Kidney (tissue), 14 donors: ENCODE data around the gene CTTNBP2NL. TPM values are rescaled to one million over a fixed set of nuclear protein-coding genes. Genes with fewer than 3 reads are reported as not detected.

Experiments
- DNase-seq, 5 donors: peaks; one replicate each; pipeline ENCODE4 v3.0.0-alpha.2; 2013 to 2020
- FAIRE-seq: peaks from 2 replicates; lab custom pipeline; 2012; peaks lifted over from hg19 to GRCh38; lab: Jason Lieb, UNC
- H3K27ac ChIP-seq, 2 donors: one replicate each; pipeline ENCODE4 v1.7.0; 2013; ENCODE audit warnings: low read depth in 2 of 2, low read length in 2 of 2, inconsistent platforms in 1 of 2
- H3K27me3 ChIP-seq: one replicate; pipeline ENCODE4 v1.7.1; 2013; ENCODE audit warnings: low read length, inconsistent platforms; ENCODE audit not compliant: control insufficient read depth, insufficient read depth
- H3K36me3 ChIP-seq, 3 donors: one replicate each; pipeline versions ENCODE4 v1.7.0 to v1.7.1; 2013; ENCODE audit warnings: low read length in 3 of 3, control low read depth in 1 of 3, inconsistent platforms in 1 of 3; ENCODE audit not compliant: insufficient read depth in 3 of 3, control insufficient read depth in 2 of 3
- H3K4me1 ChIP-seq, 3 donors: one replicate each; pipeline versions ENCODE4 v1.7.0 to v1.7.1; 2013; ENCODE audit warnings: low read length in 3 of 3, inconsistent platforms in 1 of 3, low read depth in 1 of 3; ENCODE audit not compliant: control insufficient read depth in 2 of 3, insufficient read depth in 2 of 3
- H3K4me3 ChIP-seq, 3 donors: one replicate each; pipeline versions ENCODE4 v1.7.0 to v1.8.1; 2013; ENCODE audit warnings: low read length in 3 of 3, control low read depth in 1 of 3, inconsistent platforms in 1 of 3
- H3K9ac ChIP-seq, 3 donors: one replicate each; pipeline versions ENCODE4 v1.7.0 to v1.7.1; 2013; ENCODE audit warnings: low read length in 3 of 3, control low read depth in 1 of 3, inconsistent platforms in 1 of 3
- H3K9me3 ChIP-seq, 3 donors: one replicate each; pipeline versions ENCODE4 v1.7.0 to v1.7.1; 2013; ENCODE audit warnings: low read length in 3 of 3, control low read depth in 1 of 3, inconsistent platforms in 1 of 3; ENCODE audit not compliant: control insufficient read depth in 2 of 3, insufficient read depth in 1 of 3
- CTCF ChIP-seq: IDR thresholded peaks from 3 replicates; pipeline ENCODE4 v1.5.1; 2012; ENCODE audit warnings: mild to moderate bottlenecking, moderate library complexity, borderline replicate concordance; ENCODE audit not compliant: insufficient read depth; ENCODE audit errors: extremely low read depth
- intact Hi-C: fragments of 100-400 bp; cut with DNase I; formaldehyde crosslinking; loops from one replicate; pipeline ENCODE4 v1.11.1; 2022
- polyA plus RNA-seq: library from polyadenylated mRNA; stranded (reverse); fragments of 350-450 nt; fragmentation: Illumina TruSeq; extraction: RNeasy Lipid Tissue Mini Kit (QIAGEN cat#74804); gene quantifications from one replicate; pipeline ENCODE4 v1.2.3, GENCODE V29; 2014; ENCODE audit warnings: low read depth, low replicate concordance; ENCODE audit not compliant: insufficient read depth
- total RNA-seq: library from RNA; stranded (reverse); fragmentation: NEBNext Ultra II Directional; extraction: Animal tissue kit (Norgen Biotek cat#: 25700); gene quantifications from one replicate; pipeline ENCODE4 v1.2.1, GENCODE V29; 2021
- donor health status: control.
- donor health status: control.
- donor health status: control.
- donor health status: control.
- donor health status: control.
- donor health status: DM: yes; HTN: yes; CAD: no.
- donor health status: Normal renal cell carcinoma (clear cell type).

CTTNBP2NL gene
- total and polyA plus RNA-seq, 2 donors from 2014 or later: 6.7 to 65.4 TPM

GRCh38 chr1:112506306-112506705, 110.3 kb downstream of the CTTNBP2NL start:
- Histone ChIP-seq H3K4me1 (peaks cover 0 to 4% (median 0%) of the 10 kb centered on the region in 3 donors), H3K9me3 (no peaks in the 10 kb centered on the region), H3K4me3 (no peak overlapping the region), H3K9ac (no peak overlapping the region), H3K36me3 (no peaks in the 10 kb centered on the region), H3K27ac (no peak overlapping the region), H3K27me3 (peaks cover 20% of the 10 kb centered on the region)
- TF ChIP-seq CTCF: no peak
- DNase-seq (no peak), FAIRE-seq (no peak)
- intact Hi-C loops: no loop called here

GRCh38 chr1:112506731-112507130, 110.7 kb downstream of the CTTNBP2NL start:
- Histone ChIP-seq H3K36me3 (no peaks in the 10 kb centered on the region), H3K4me3 (no peak overlapping the region), H3K4me1 (peaks cover 0 to 4% (median 0%) of the 10 kb centered on the region in 3 donors), H3K9me3 (no peaks in the 10 kb centered on the region), H3K27me3 (peaks cover 20% of the 10 kb centered on the region), H3K27ac (no peak overlapping the region), H3K9ac (no peak overlapping the region)
- intact Hi-C loops: no loop called here
- no peak for DNase-seq
- TF ChIP-seq CTCF: no peak
- no peak for FAIRE-seq

- no peak for FAIRE-seq
- intact Hi-C loops: no loop called here
- H3K27me3 ChIP-seq: peaks cover 20% of the 10 kb centered on the region
- TF ChIP-seq CTCF: no peak
- no peak for DNase-seq
- H3K4me3 ChIP-seq: no peak overlapping the region
- no peaks in the 10 kb centered on the region for H3K36me3 ChIP-seq
- no peak overlapping the region for H3K9ac ChIP-seq
- peaks cover 0 to 4% (median 0%) of the 10 kb centered on the region in 3 donors for H3K4me1 ChIP-seq
- no peaks in the 10 kb centered on the region for H3K9me3 ChIP-seq
- H3K27ac ChIP-seq: no peak overlapping the region
Observed at GRCh38 chr1:112507336-112507735, 111.3 kb downstream of the CTTNBP2NL start.

GRCh38 chr1:112507921-112508277, 111.9 kb downstream of the CTTNBP2NL start:
- TF ChIP-seq CTCF: no peak
- peaks cover 0 to 4% (median 0%) of the 10 kb centered on the region in 3 donors for H3K4me1 ChIP-seq
- DNase-seq (peak in 2 of 5 donors; percentile 29 to 72), FAIRE-seq (no peak)
- intact Hi-C loops: no loop called here
- no peak overlapping the region for H3K9ac ChIP-seq
- H3K27me3 ChIP-seq: peaks cover 16% of the 10 kb centered on the region
- no peak overlapping the region for H3K27ac ChIP-seq
- peak overlapping the region in 2 of 3 donors; percentile 44 to 52 for H3K4me3 ChIP-seq
- H3K36me3 ChIP-seq: no peaks in the 10 kb centered on the region
- H3K9me3 ChIP-seq: no peaks in the 10 kb centered on the region
